ENCODE measurements around the gene CCDC34. TPM values are rescaled to one million over a fixed set of nuclear protein-coding genes. Genes with fewer than 3 reads are reported as not detected.

CCDC34 gene
- total RNA-seq, 2 donors from 2014 or later: 2.6 TPM; not detected in 1

DNA sequence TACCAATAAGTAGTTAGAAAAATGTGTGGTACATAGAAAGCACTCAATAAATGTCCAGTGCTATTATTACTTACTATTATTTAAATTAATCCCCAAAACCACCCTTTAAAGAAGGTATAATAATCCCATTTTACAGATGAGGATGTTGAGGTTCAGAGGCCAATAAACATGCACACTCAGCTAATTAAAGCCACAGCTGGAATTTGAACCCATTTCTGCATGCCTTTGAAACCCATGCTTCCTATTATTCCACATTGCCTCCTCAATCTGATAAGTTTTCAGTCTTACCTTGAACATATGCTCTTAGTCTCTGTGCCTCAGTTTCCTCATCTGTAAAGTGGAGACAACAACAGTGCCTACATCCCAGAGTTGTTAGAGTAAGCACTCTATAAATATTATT lies 52.8 kb downstream of the CCDC34 start:
- H3K4me3 ChIP-seq: no peak overlapping the region
- no peaks in the 10 kb centered on the region for H3K27me3 ChIP-seq
- H3K4me1 ChIP-seq: no peaks in the 10 kb centered on the region
- no peak for TF ChIP-seq CTCF (IDR thresholded peaks at IDR 0.05)
- no peaks in the 10 kb centered on the region for H3K9me3 ChIP-seq
- H3K27ac ChIP-seq: no peak overlapping the region
- DNase-seq (ENCODE audit: low spot score): no peak
- H3K36me3 ChIP-seq: no peaks in the 10 kb centered on the region

DNA sequence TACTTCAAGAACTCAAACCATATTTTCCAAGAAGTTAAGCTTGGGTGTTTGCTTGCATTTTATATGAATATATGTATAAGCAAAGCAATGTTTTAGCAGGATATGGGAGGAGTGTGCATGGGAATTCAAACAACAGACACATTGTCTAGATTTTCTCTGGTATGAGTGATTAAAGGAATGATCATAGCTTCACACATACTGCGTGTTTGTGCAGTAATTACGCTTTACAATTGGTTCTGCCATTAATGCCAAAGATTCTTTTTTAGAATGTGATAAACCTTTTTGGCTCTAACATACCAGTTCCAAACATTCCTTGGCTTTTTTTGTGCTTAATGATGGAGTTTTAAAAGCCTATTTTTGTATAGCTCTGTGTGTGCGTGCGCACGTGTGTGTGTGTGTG lies 54.0 kb downstream of the CCDC34 start:
- Histone ChIP-seq H3K4me1 (no peaks in the 10 kb centered on the region), H3K36me3 (no peaks in the 10 kb centered on the region), H3K9me3 (no peaks in the 10 kb centered on the region), H3K27me3 (no peaks in the 10 kb centered on the region), H3K4me3 (no peak overlapping the region), H3K27ac (no peak overlapping the region)
- no peak for TF ChIP-seq CTCF (IDR thresholded peaks at IDR 0.05)
- DNase-seq (ENCODE audit: low spot score): no peak

GRCh38 chr11:27307232-27307631 lies 55.8 kb downstream of the CCDC34 start:
- Histone ChIP-seq H3K27ac (no peak overlapping the region), H3K9me3 (no peaks in the 10 kb centered on the region), H3K4me3 (no peak overlapping the region), H3K4me1 (no peaks in the 10 kb centered on the region), H3K27me3 (no peaks in the 10 kb centered on the region), H3K36me3 (no peaks in the 10 kb centered on the region)
- no peak for TF ChIP-seq CTCF (IDR thresholded peaks at IDR 0.05)
- no peak for DNase-seq (ENCODE audit: low spot score)

DNA sequence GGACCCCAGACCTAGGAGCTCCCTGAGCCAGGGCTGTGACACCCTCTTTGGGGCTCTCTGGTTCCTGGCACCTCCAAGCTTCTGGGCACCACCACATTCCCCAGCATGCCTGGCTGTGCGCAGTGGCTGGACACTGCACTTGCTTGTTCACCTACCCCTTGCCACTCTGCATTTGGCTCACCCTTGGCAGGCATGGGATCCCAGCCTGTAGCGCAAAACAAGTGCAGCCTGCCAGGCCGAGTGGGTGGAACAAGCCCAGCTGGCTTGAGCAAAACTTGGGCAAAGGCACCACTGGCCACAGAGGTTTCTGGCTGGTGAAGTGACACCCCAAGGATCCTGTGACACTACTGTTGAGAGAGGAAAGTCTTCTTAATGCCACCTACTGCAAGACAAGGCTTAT lies 57.3 kb downstream of the CCDC34 start:
- no peak for DNase-seq (ENCODE audit: low spot score)
- H3K27ac ChIP-seq: no peak overlapping the region
- no peaks in the 10 kb centered on the region for H3K36me3 ChIP-seq
- no peaks in the 10 kb centered on the region for H3K9me3 ChIP-seq
- H3K4me3 ChIP-seq: no peak overlapping the region
- H3K27me3 ChIP-seq: no peaks in the 10 kb centered on the region
- no peaks in the 10 kb centered on the region for H3K4me1 ChIP-seq
- no peak for TF ChIP-seq CTCF (IDR thresholded peaks at IDR 0.05)

DNA sequence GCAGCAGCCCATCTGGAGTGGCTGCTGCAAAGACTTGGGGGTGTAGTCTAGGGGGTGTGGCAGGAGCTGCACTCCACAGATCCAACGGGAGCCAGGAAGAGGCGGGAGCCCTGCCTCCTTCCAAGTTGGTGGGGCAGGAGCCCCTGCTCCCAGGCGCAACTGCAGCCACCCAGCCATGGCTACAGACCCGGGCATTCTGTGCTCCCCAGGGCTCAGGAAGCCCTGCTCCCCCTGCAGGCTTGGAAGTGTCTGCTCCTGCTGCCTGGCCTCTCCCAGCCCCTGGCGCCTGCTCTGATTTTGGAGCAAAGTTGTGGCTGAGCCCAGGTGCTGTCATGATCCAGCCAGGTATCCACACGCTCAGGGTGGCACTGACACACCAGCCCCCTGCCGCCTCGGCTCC lies 58.5 kb downstream of the CCDC34 start:
- Histone ChIP-seq H3K36me3 (no peaks in the 10 kb centered on the region), H3K4me1 (no peaks in the 10 kb centered on the region), H3K27ac (no peak overlapping the region), H3K27me3 (no peaks in the 10 kb centered on the region), H3K9me3 (no peaks in the 10 kb centered on the region), H3K4me3 (no peak overlapping the region)
- no peak for TF ChIP-seq CTCF (IDR thresholded peaks at IDR 0.05)
- DNase-seq (ENCODE audit: low spot score): no peak

- no peak overlapping the region for H3K4me3 ChIP-seq
- no peaks in the 10 kb centered on the region for H3K4me1 ChIP-seq
- no peaks in the 10 kb centered on the region for H3K27me3 ChIP-seq
- H3K9me3 ChIP-seq: no peaks in the 10 kb centered on the region
- no peaks in the 10 kb centered on the region for H3K36me3 ChIP-seq
- DNase-seq (ENCODE audit: low spot score): no peak
- no peak overlapping the region for H3K27ac ChIP-seq
- TF ChIP-seq CTCF (IDR thresholded peaks at IDR 0.05): no peak
These were observed 59.1 kb downstream of the CCDC34 start for GRCh38 chr11:27303903-27304302.

Data from right atrium auricular region (tissue), 2 donors.